HG02678 (cell line): ENCODE results near the gene TTBK2.
"Not testable (repeated sequence)": the region's sequence is repeated elsewhere in the genome, so short reads cannot be mapped to it uniquely, and the experiment has no call there.

ENCODE experiments used
- ATAC-seq: cut with Tn5 transposase; IDR thresholded peaks from one replicate; pipeline ENCODE4 v1.9.1; 2021; ENCODE audit warnings: mild to moderate bottlenecking, moderate library complexity; ENCODE audit not compliant: unreplicated experiment

Gene TTBK2

GRCh38 chr15:42911058-42911592 is 9.5 kb downstream of the TTBK2 start:
- no peak for ATAC-seq

DNA sequence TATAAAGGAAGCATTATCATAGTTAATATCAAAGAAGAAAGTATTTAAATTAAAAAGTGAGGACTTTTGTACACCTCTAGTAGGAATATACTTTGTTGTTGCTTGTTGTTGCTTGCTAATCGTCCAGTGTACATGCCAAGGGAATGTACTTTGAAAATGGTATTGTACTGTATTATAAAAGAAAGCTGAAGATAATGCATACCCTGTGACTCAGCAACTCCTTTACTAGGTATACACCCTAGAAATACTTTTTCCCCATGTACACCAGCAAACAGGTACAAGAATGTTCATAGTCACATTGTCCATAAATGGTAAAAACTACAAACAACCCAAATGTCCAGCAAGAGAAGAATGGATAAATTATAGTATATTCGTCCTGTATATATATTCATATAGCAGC is 12.0 kb downstream of the TTBK2 start:
- ATAC-seq: no peak

- ATAC-seq: no peak
Measured at GRCh38 chr15:42903388-42904324, 16.9 kb downstream of the TTBK2 start.

GRCh38 chr15:42893911-42894310 is 26.7 kb downstream of the TTBK2 start:
- ATAC-seq: not testable (repeated sequence)

GRCh38 chr15:42891569-42891968 is 29.0 kb downstream of the TTBK2 start:
- ATAC-seq: no peak

GRCh38 chr15:42890161-42890913 is 30.2 kb downstream of the TTBK2 start:
- no peak for ATAC-seq

- not testable (repeated sequence) for ATAC-seq
Measured at GRCh38 chr15:42887384-42887783, 33.2 kb downstream of the TTBK2 start.

DNA sequence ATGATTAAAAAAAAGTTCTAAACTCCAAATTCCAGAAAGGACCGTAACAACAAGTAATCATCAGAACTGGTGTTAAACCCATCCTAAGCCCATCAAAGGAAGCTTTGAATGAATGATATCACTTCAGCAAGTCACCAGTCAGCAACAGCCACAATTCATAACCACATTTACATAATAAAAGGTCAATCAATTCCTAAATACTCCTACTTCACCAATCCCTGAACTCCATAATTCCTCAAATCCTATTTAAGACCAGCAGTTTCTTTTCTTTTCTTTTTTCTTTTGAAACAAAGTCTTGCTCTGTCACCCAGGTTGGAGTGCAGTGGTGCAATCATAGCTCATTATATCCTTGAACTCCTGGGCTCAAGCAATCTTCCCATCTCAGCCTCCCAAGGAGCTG is 40.5 kb downstream of the TTBK2 start:
- no peak for ATAC-seq

DNA sequence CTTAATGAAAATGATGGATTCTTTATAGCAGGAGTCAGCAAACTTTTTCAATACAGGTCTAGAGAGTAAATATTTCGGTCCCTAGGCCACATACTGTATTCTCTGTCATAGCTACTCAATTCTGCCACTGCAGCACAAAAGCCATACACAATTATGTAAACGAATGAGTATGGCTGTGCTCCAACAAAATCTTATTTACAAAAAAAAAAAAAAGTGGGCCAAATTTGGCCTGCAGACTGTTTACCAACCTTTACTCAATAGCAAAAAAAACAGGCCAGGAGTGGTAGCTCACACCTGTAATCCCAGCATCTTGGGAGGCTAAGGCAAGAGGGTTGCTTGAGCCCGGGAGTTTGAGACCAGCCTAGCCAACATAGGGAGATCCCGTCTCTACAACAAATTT is 41.1 kb downstream of the TTBK2 start:
- no peak for ATAC-seq

DNA sequence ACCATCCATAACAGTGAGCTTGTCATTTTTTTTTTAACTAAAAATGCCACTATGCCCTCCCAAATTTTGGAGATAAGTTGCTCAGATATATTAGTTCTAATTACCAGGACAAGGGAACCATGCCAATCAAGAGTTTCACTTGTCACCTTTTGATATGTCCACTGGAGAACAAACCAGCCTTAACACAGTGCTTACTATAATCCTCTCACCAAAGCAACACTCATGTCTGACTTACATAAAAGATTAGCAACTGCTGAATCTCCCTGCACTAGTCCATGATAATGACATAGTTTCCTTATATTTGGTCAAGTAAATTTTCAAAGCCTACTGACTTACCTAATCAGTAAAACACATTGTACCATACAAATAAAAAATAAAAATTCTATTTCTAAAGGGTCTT is 44.4 kb downstream of the TTBK2 start:
- no peak for ATAC-seq

DNA sequence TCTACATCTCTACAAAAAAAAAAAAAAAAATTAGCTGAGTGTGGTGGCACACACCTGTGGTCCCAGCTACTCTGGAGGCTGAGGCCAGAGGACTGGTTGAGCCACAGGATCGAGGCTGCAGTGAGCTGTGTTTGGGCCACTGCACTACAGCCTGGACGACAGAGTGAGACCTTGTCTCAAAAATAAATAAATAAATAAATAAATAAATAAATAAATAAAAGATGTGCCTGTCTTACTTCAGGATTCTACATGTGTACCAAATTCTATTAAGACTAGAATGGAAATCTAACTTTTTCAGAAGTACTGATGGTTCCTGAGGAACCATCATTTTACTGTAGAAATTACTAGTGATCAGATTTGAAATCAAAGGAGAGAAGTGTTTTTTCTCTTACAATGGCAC is 51.9 kb downstream of the TTBK2 start:
- ATAC-seq: no peak

DNA sequence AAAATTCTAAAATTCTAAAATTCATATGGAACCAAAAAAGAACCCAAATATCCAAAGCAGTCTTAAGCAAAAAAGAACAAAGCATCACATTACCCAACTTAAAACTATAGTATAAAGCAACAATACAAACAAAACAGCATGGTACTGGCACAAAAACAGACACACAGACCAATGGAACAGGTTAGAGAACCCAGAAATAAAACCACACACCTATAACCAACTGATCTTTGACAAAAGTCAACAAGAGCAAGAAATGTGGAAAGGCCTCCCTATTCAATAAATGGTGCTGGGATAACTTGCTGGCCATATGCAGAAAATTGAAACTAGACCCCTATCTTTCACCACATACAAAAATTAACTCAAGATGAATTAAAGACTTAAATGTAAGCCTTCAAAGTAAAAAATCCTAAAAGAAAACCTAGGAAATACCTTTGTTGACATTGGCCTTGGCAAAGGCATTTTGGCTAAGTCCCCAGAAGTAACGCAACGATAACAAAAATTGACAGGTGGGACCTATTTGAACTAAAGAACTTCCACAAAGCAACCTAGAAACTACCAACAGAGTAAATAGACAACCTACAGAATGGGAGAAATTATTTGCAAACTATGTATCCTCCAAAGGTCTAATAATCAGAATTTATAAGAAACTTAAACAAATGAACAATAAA is 56.9 kb downstream of the TTBK2 start:
- ATAC-seq: no peak

DNA sequence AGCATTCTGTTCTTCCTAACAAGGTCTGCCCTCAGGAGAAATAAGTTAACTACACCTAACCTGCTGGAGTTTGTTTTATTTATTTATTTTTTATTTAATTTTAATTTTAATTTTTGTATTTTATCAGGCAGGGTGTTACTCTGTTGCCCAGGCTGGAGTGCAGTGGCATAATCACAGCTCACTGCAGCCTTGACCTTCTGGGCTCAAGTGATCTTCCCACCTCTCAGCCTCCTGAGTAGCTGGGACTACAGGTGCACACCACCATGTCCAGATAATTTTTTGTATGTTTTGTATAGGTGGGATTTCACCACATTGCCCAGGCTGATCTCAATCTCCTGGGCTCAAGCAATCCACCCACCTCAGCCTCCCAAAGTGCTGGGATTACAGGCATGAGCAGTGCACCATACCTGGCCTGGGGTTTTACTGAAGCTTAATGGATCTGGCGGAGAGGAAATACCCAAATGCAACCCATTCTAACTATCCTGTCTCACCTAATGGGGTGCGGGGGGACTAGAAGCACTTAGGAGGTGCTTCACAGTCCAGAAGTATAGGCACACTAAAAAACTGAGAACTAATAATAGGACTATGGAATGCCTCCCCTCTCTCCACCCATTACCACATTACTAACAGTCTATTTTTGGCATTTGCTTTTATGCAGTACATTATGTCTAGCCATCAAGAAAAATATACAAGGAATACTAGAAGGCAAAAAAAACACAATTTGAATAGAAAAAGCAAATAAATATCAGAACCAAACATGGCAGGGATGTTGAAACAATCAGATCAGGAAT is 61.4 kb downstream of the TTBK2 start:
- no peak for ATAC-seq

GRCh38 chr15:42858540-42858939 is 62.0 kb downstream of the TTBK2 start:
- no peak for ATAC-seq

DNA sequence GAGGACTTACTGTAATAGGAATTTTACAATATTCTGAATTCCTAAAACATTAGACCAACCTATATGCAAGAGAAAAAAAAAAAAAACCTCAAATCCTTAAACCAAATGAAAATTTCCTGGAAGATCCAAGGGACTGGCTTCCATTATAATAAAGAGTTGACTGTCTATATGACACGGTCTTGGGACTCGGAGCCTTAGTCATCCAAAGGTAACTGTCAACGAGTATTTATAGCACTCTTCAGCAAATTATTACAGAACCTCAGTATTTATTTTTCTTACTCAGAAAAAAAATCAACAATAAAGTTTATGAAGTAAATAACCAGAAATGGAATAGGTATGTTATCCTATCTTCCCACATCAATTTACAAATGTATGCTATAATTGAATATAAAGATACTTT is 66.0 kb downstream of the TTBK2 start:
- no peak for ATAC-seq

DNA sequence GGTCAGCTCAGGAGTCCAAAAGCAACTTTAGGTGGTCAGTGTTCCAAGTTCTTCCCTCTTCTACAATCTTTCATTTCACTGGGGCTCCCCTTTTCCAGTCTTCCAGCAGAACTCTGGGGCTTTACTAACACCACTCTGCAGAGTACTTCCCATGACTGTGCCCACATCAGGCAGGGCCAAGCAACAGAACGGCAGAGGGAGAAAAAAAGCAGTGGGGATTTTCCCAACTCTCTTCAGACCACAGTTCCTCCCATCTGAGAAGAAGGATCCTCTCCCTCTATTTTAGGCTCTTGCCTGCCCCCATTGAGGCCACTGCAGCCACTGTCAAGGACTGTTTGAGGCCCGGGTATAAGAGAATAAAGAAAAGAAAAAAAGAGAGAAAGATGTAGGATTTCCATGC is 70.7 kb downstream of the TTBK2 start:
- no peak for ATAC-seq

- ATAC-seq: no peak
Measured at GRCh38 chr15:42848846-42849245, 71.7 kb downstream of the TTBK2 start.

DNA sequence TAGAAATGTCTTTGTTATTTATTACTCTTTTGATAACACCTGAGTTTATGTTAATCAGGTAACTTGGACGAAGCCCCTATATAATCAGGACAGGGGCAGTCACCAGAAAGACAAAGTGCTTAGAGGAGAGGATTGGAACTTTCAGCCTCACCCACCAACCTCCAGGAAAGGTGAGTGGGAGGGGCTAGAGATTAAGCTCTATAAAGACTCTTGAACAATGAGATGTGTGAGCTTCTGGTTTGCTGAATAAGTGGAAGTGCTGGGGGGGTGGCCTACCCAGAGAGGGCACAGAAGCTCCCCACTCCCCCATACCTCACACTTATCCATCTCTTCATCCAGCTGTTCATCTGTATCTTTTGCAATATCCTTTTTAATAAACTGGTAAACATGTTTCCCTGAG is 73.9 kb downstream of the TTBK2 start:
- ATAC-seq: no peak

DNA sequence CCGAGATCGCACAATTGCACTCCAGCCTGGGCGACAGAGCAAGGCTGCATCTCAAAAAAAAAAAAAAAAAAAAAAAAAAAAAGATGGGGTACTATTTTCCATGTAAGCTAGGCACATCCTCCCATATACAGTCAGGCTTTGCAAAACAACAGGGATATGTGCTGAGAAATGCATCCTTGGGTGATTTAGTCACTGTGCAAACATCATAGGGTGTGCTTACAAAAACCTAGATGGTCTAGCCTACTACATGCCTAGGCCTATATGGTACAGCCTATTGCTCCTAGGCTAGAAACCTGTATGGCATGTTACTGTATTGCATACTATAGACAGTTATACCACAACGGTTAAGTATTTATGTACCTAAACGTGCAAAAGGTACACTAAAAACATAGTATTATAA is 75.0 kb downstream of the TTBK2 start:
- ATAC-seq: no peak

DNA sequence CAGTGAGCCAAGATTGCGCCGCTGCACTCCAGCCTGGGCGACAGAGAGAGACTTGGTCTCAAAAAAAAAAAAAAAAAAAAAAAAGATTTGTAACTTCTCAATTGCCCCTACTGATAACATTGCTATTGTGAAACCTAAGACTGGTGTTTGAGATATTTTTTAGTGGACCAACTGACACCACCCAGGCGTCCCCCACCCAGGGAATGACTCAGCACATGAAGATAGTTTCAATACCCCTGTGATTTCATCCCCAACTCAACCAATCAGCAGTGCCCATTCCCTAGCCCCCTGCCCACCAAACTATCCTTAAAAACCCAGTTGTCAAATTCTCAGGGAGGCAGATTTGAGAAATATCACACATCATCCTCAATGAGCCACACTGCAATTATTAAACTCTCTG is 76.9 kb downstream of the TTBK2 start:
- ATAC-seq: no peak

DNA sequence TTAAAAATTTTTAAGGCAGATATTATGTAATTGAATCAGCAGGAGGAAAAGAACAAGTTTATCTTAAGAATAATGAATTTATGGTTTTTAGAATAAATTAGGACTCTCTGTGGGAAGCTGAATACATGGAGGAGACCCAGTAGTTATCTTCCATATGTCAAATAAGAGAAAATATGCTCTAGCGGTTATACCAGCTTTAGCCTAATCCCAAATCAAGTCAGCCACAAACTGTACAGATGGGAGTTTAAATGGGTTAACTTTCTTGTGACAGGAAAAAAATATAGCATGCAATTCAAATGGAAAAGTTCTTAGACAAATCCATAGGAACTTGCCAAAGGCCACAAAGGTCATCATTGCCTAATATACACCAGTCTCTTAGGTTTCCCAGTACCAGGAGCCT is 84.3 kb downstream of the TTBK2 start:
- no peak for ATAC-seq
